Gastroesophageal sphincter (tissue), 4 donors: ENCODE results near the gene C3AR1. TPM values are rescaled to one million over a fixed set of nuclear protein-coding genes. Genes with fewer than 3 reads are reported as not detected.
A peak's percentile ranks its signal among the peaks of the same experiment; 100 is the strongest.

Source experiments
- ATAC-seq: fragments of 150-250 bp; one replicate; pipeline ENCODE4 v1.9.1; 2016; ENCODE audit warnings: mild to moderate bottlenecking, moderate library complexity
- H3K27ac ChIP-seq, 4 donors: fragments of 200-600 bp; sonication (generic) in 3 of 4; 1 replicate in 3 of 4; 2 replicates in 1 of 4; pipeline ENCODE4 v1.5.1; 2016 to 2019
- H3K27me3 ChIP-seq: fragments of 200-600 bp; sonication (generic); one replicate; pipeline ENCODE4 v1.5.1; 2019
- H3K36me3 ChIP-seq, 2 donors: fragments of 200-600 bp; sonication (generic); one replicate each; pipeline ENCODE4 v1.5.1; 2019; ENCODE audit warnings: control low read depth in 1 of 2
- H3K4me1 ChIP-seq, 3 donors: fragments of 200-600 bp; sonication (generic); 1 replicate in 2 of 3; 2 replicates in 1 of 3; pipeline ENCODE4 v1.5.1; 2016 to 2019; ENCODE audit warnings: control low read depth in 2 of 3
- H3K4me3 ChIP-seq, 2 donors: fragments of 200-600 bp; sonication (generic); one replicate each; pipeline ENCODE4 v1.5.1; 2019; ENCODE audit warnings: mild to moderate bottlenecking in 1 of 2, moderate library complexity in 1 of 2
- H3K9me3 ChIP-seq, 3 donors: fragments of 200-600 bp; sonication (generic); one replicate each; pipeline ENCODE4 v1.5.1; 2017 to 2019; ENCODE audit warnings: control low read depth in 2 of 3
- CTCF ChIP-seq, 4 experiments: fragments of 200-600 bp in 2 of 4; fragments of 450-650 bp in 2 of 4; sonication (generic) in 1 of 4; IDR thresholded peaks; one replicate each; pipeline ENCODE4 v1.5.1; 2017 to 2019; ENCODE audit warnings: antibody characterized with exemption in 4 of 4, mild to moderate bottlenecking in 2 of 4, moderate library complexity in 2 of 4
- EP300 ChIP-seq: sonication (generic); formaldehyde crosslinking; IDR thresholded peaks from one replicate; pipeline ENCODE4 v1.6.1; 2017; ENCODE audit warnings: antibody characterized with exemption, mild to moderate bottlenecking
- POLR2A ChIP-seq, 2 donors: fragments of 450-650 bp; IDR thresholded peaks; one replicate each; pipeline ENCODE4 v1.6.1; 2017; ENCODE audit warnings: antibody characterized with exemption in 2 of 2, mild to moderate bottlenecking in 2 of 2, moderate library complexity in 1 of 2
- POLR2AphosphoS5 ChIP-seq: sonication (generic); formaldehyde crosslinking; IDR thresholded peaks from one replicate; pipeline ENCODE4 v1.6.1; 2017; ENCODE audit warnings: antibody characterized with exemption
- WGBS, 2 donors: methylation state at CpG; one replicate each; pipeline ENCODE4 v1.1.5; 2018; ENCODE audit warnings: low coverage in 1 of 2; 5-methylcytosine and 5-hydroxymethylcytosine counted together
- total RNA-seq, 4 donors: library from RNA; depleted of rRNA; stranded (reverse); fragments of >200 nt; gene quantifications; one replicate each; pipeline ENCODE4 v1.1.0, GENCODE V29; 2016

Gene C3AR1
- total RNA-seq, 4 donors from 2014 or later: 1.6 to 16.7 (median 7.6) TPM

GRCh38 chr12:8082808-8083100 lies 16.6 kb upstream of the C3AR1 start:
- Histone ChIP-seq H3K36me3 (peaks cover 0 to 11% of the 10 kb centered on the region in 2 donors), H3K27ac (peak overlapping the region; percentile 93 to 95 (median 93)), H3K27me3 (no peaks in the 10 kb centered on the region), H3K4me1 (peaks cover 4 to 53% (median 5%) of the 10 kb centered on the region in 3 donors), H3K4me3 (peak overlapping the region; percentile 84 to 98), H3K9me3 (no peaks in the 10 kb centered on the region)
- WGBS, 2 donors: 0 to 4% methylated on average over 4 of the region's 4 CpGs
- TF ChIP-seq CTCF (IDR thresholded peaks at IDR 0.05) (no peak), EP300 (no peak), POLR2AphosphoS5 (no peak), POLR2A (IDR thresholded peaks at IDR 0.05) (no peak)
- ATAC-seq: no peak

GRCh38 chr12:8081251-8081920 lies 15.2 kb upstream of the C3AR1 start:
- Histone ChIP-seq H3K4me3 (peak overlapping the region; percentile 84 to 98), H3K9me3 (no peaks in the 10 kb centered on the region), H3K4me1 (peaks cover 4 to 39% (median 5%) of the 10 kb centered on the region in 3 donors), H3K27ac (peak overlapping the region; percentile 93 to 95 (median 93)), H3K27me3 (no peaks in the 10 kb centered on the region), H3K36me3 (peaks cover 0 to 7% of the 10 kb centered on the region in 2 donors)
- TF ChIP-seq CTCF (IDR thresholded peaks at IDR 0.05) (no peak), POLR2AphosphoS5 (no peak), EP300 (no peak), POLR2A (IDR thresholded peaks at IDR 0.05) (no peak)
- 0 to 6% methylated on average over 14 to 15 of the region's 15 CpGs for WGBS, 2 donors
- ATAC-seq: no peak

- H3K36me3 ChIP-seq: no peaks in the 10 kb centered on the region
- H3K4me3 ChIP-seq: no peak overlapping the region
- H3K27me3 ChIP-seq: no peaks in the 10 kb centered on the region
- ATAC-seq: no peak
- no peaks in the 10 kb centered on the region for H3K9me3 ChIP-seq
- no peak overlapping the region for H3K27ac ChIP-seq
- no peak for TF ChIP-seq POLR2AphosphoS5
- TF ChIP-seq CTCF (IDR thresholded peaks at IDR 0.05): no peak
- TF ChIP-seq EP300: no peak
- TF ChIP-seq POLR2A (IDR thresholded peaks at IDR 0.05): no peak
- H3K4me1 ChIP-seq: peaks cover 4 to 35% (median 5%) of the 10 kb centered on the region in 3 donors
Observed at GRCh38 chr12:8080120-8080519, 14.0 kb upstream of the C3AR1 start.

GRCh38 chr12:8078916-8079315 lies 12.8 kb upstream of the C3AR1 start:
- no peak overlapping the region for H3K4me3 ChIP-seq
- no peaks in the 10 kb centered on the region for H3K36me3 ChIP-seq
- H3K9me3 ChIP-seq: no peaks in the 10 kb centered on the region
- TF ChIP-seq CTCF (IDR thresholded peaks at IDR 0.05) (no peak), POLR2A (IDR thresholded peaks at IDR 0.05) (no peak), EP300 (no peak), POLR2AphosphoS5 (no peak)
- WGBS, 2 donors: 43 to 56% methylated on average over 2 of the region's 2 CpGs
- H3K27ac ChIP-seq: no peak overlapping the region
- H3K4me1 ChIP-seq: peaks cover 4 to 23% (median 5%) of the 10 kb centered on the region in 3 donors
- H3K27me3 ChIP-seq: no peaks in the 10 kb centered on the region
- no peak for ATAC-seq

- H3K36me3 ChIP-seq: no peaks in the 10 kb centered on the region
- WGBS, 2 donors: 7 to 29% methylated on average over 3 to 4 of the region's 4 CpGs
- no peak overlapping the region for H3K4me3 ChIP-seq
- TF ChIP-seq CTCF (IDR thresholded peaks at IDR 0.05) (peak in 1 of 4 experiments; percentile 18), POLR2A (IDR thresholded peaks at IDR 0.05) (no peak), EP300 (no peak), POLR2AphosphoS5 (no peak)
- H3K4me1 ChIP-seq: peaks cover 4 to 18% (median 5%) of the 10 kb centered on the region in 3 donors
- H3K27me3 ChIP-seq: no peaks in the 10 kb centered on the region
- H3K9me3 ChIP-seq: no peaks in the 10 kb centered on the region
- ATAC-seq: no peak
- H3K27ac ChIP-seq: no peak overlapping the region
Observed at GRCh38 chr12:8078398-8078797, 12.2 kb upstream of the C3AR1 start.
